ENCODE results near the gene KRT86. TPM values are rescaled to one million over a fixed set of nuclear protein-coding genes. Genes with fewer than 3 reads are reported as not detected.

The KRT86 gene
- total and polyA plus RNA-seq, 2 of the 8 experiments (the other 6 are each of a cell fraction or from before 2014, with no cell fraction given): 0.12 TPM; not detected in 1

DNA sequence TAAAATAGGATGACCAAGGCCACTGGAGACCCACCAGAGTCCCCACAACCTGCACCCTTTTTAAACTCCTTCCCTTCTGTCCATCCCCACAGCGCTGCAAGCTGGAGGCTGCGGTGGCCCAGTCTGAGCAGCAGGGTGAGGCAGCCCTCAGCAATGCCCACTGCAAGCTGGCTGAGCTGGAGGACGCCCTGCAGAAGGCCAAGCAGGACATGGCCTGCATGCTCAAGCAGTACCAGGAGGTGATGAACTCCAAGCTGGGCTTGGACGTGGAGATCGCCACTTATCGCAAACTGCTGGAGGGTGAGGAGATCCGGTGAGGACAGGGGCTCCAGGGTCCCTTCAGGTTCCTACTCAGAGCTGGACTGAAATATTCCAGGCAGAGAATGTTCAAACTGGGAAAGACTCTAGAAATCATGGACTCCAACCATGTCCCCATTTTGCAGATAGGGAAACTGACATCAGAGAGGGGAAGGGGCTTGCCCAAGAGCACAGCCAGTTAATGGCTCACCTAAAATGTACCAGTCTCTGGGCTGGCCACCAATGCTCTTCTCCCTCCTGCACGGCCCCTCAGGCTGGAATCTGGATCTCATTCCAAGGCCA is 75.7 kb downstream of the KRT86 start:
- Histone ChIP-seq H3K14ac (ENCODE audit: insufficient read length) (no peak overlapping the region), H2BK20ac (ENCODE audit: low read length) (no peak overlapping the region), H3K23ac (ENCODE audit: insufficient read length) (no peak overlapping the region), H2AK5ac (ENCODE audit: low read depth, low read length) (no peak overlapping the region), H2BK15ac (ENCODE audit: low read length) (no peak overlapping the region), H3K56ac (replicated peaks; ENCODE audit: insufficient read length, low read depth, low read length) (no peak overlapping the region), H3K4me3 (ENCODE audit: extremely low read depth in 1 of 4, insufficient read depth in 2 of 4, low read depth in 3 of 4, low read length in 4 of 4) (no peak overlapping the region), H2BK5ac (ENCODE audit: low read depth, low read length) (no peak overlapping the region), H3K18ac (ENCODE audit: extremely low read depth, low read length) (no peak overlapping the region), H4K8ac (ENCODE audit: extremely low read depth, insufficient read depth, low read length) (no peak overlapping the region), H4K91ac (replicated peaks; ENCODE audit: insufficient read length, low read length) (no peak overlapping the region), H3K23me2 (ENCODE audit: low read depth, low read length) (no peaks in the 10 kb centered on the region), H4K5ac (ENCODE audit: insufficient read length, low read depth, low read length) (no peak overlapping the region), H3K4ac (replicated peaks; ENCODE audit: insufficient read length, low read depth, low read length) (no peak overlapping the region), H3K27ac (ENCODE audit: low read depth, low read length) (no peak overlapping the region), H2BK12ac (ENCODE audit: low read depth, low read length) (no peak overlapping the region), H3K4me2 (ENCODE audit: insufficient read depth in 1 of 2, low read depth in 2 of 2, low read length in 2 of 2) (no peak overlapping the region), H3K27me3 (replicated peaks in 1 of 4; ENCODE audit: control insufficient read depth in 3 of 4, extremely low read depth in 1 of 4, insufficient read depth in 3 of 4, low read length in 3 of 4) (no peaks in the 10 kb centered on the region), H4K20me1 (replicated peaks in 1 of 2; ENCODE audit: control insufficient read depth in 1 of 2, insufficient read depth in 2 of 2, low read length in 2 of 2) (no peaks in the 10 kb centered on the region), H3K9ac (replicated peaks in 1 of 4; ENCODE audit: extremely low read depth in 1 of 4, low read depth in 3 of 4, low read length in 3 of 4) (no peak overlapping the region), H3K79me2 (ENCODE audit: control insufficient read depth in 1 of 2, insufficient read depth in 2 of 2, low read length in 2 of 2) (no peaks in the 10 kb centered on the region), H3K4me1 (replicated peaks in 1 of 4; ENCODE audit: control insufficient read depth in 3 of 4, insufficient read depth in 4 of 4, low read length in 3 of 4) (no peaks in the 10 kb centered on the region), H2BK120ac (replicated peaks; ENCODE audit: low read depth, low read length) (no peak overlapping the region), H3K36me3 (ENCODE audit: control insufficient read depth in 2 of 4, insufficient read depth in 4 of 4, low read length in 3 of 4) (no peaks in the 10 kb centered on the region), H3K79me1 (ENCODE audit: low read depth, low read length) (no peaks in the 10 kb centered on the region), H2AFZ (ENCODE audit: low read length) (no peak overlapping the region), H3K9me3 (ENCODE audit: insufficient read depth in 2 of 2, low read depth in 1 of 2, low read length in 1 of 2) (no peaks in the 10 kb centered on the region)
- FAIRE-seq (no peak), DNase-seq (ENCODE audit: low read depth in 1 of 2, low spot score in 2 of 2) (no peak)
- 94% methylated on average over 8 of the region's 8 CpGs; no CpG with 5 or more reads in 1 of the 2 experiments for WGBS, 2 experiments (ENCODE audit: extremely low coverage in 1 of 2, insufficient coverage in 1 of 2, insufficient read length in 1 of 2, insufficient replicate concordance in 2 of 2, low coverage in 1 of 2, low lambda C conversion rate in 2 of 2, missing lambda C conversion rate in 1 of 2)
- CTCF ChIA-PET (ENCODE audit: partially characterized antibody): interaction anchor here (0.8 to 10.7 kb wide), 9 partner anchors 13 to 203 kb away, joined by 3 to 88 read pairs (median 3); no protein-coding TSS in a partner anchor
- POLR2A ChIA-PET (ENCODE audit: partially characterized antibody): interaction anchor here (1.2 kb wide), 1 partner anchor 656 kb away, joined by 3 read pairs; the partner anchor contains the start of gene EIF4B
- no peak for TF ChIP-seq SRF (IDR thresholded peaks at IDR 0.05; ENCODE audit: low read depth, low read length)
